C4-2B (cell line): ENCODE results near the gene GOLGA6L25.
"Not testable (repeated sequence)": the region's sequence is repeated elsewhere in the genome, so short reads cannot be mapped to it uniquely, and the experiment has no call there.

Experiments used
- ZFX ChIP-seq: fragments of 450-650 bp; IDR thresholded peaks from 2 replicates; pipeline ENCODE4 v1.6.1; 2017
- TF ChIP-seq, protein P1 (sequence below): fragments of 450-650 bp; conservative IDR thresholded peaks from 2 replicates; pipeline ENCODE4 v1.5.1; 2017; ENCODE audit warnings: mild to moderate bottlenecking

DNA sequence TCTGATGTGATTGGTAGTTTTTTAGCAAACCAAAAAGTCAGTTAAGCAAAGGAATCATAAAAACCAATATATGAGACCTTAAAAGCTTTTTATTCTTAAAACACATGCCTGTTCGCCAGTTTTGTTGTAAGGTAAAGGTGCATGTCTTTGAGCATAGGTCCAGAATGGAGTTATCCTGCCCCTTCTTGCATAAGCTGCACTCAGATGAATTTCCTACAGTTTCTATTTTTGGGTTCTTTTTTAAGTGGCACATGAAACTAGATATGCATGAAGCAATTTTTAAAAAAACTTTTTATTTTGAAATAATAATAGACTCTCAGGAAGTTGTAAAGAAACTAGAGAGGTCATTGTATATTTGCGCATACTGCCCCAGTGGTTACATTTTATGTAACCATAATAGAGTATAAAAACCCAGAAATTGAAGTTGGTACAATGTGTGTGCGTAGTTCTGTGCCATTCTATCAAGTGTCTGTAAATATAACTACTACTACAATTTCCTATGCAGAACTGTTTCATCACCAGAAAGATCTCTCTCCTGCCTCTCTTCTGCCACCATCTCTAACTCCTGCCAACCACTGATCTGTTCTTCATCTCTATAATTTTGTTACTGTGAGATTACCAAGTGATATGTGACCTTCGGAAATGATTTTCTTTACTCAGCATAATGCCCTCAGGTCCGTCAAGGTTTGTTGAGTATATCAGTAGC is 40.2 kb downstream of the GOLGA6L25 start:
- TF ChIP-seq, protein P1, sequence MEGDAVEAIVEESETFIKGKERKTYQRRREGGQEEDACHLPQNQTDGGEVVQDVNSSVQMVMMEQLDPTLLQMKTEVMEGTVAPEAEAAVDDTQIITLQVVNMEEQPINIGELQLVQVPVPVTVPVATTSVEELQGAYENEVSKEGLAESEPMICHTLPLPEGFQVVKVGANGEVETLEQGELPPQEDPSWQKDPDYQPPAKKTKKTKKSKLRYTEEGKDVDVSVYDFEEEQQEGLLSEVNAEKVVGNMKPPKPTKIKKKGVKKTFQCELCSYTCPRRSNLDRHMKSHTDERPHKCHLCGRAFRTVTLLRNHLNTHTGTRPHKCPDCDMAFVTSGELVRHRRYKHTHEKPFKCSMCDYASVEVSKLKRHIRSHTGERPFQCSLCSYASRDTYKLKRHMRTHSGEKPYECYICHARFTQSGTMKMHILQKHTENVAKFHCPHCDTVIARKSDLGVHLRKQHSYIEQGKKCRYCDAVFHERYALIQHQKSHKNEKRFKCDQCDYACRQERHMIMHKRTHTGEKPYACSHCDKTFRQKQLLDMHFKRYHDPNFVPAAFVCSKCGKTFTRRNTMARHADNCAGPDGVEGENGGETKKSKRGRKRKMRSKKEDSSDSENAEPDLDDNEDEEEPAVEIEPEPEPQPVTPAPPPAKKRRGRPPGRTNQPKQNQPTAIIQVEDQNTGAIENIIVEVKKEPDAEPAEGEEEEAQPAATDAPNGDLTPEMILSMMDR = not testable (repeated sequence)
- TF ChIP-seq ZFX = not testable (repeated sequence)
